ENCODE data around the gene PIBF1. TPM values are rescaled to one million over a fixed set of nuclear protein-coding genes. Genes with fewer than 3 reads are reported as not detected.

The PIBF1 gene
- total RNA-seq, 1 experiment from 2014 or later = 11.0 TPM

Other genes with a start within 250 kb of the PIBF1 start
- 44.0 and 65.9 TPM in 2 replicates for gene MZT1, start 54.5 kb upstream of the PIBF1 start, total RNA-seq (2014; rRNA removed; shearing (Covaris generic))
- 32.1 and 37.0 TPM in 2 replicates for gene BORA, start 54.2 kb upstream of the PIBF1 start, total RNA-seq (2014; rRNA removed; shearing (Covaris generic))
- gene DIS3, start 233 bp upstream of the PIBF1 start, total RNA-seq (2014; rRNA removed; shearing (Covaris generic)) = 34.4 and 45.1 TPM in 2 replicates